IPS-NIHi11 (cell line): Measurements from ENCODE around the gene EEIG2.

Source experiments
- DNase-seq: peaks from one replicate; pipeline ENCODE4 v3.0.0; 2012; ENCODE audit warnings: mixed read lengths, low spot score

EEIG2 gene

DNA sequence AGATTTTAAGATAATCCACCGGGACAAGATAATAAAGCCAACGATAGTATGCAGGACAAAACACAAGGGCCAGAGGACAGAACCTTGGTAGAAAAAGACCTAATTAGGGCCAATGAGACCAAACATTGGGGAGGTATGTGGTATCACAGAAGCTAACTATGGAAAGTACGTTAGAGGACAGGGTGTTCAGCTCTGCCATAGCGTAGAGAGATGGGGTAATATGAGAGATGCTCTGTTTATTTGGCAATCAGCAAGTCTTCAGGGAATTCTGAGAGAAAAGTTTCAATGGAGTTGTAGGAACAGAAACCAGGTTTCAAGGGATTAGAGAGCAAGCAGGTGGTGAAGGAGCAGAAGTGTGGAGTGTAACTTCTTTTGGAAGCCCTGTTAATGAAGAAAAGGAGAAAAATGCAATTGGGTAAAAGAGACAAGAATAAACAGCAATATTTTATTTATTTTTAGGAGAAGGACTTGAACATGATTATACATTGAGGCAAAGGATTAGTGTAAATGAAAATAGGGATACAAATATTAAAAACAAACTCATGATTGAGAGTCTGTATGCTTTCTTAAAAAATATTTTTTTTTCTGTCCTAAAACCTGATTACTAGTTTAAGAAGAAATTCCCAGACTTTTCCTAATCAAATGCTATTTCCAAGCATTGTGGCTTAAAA is 24.0 kb downstream of the EEIG2 start:
- DNase-seq = no peak

DNA sequence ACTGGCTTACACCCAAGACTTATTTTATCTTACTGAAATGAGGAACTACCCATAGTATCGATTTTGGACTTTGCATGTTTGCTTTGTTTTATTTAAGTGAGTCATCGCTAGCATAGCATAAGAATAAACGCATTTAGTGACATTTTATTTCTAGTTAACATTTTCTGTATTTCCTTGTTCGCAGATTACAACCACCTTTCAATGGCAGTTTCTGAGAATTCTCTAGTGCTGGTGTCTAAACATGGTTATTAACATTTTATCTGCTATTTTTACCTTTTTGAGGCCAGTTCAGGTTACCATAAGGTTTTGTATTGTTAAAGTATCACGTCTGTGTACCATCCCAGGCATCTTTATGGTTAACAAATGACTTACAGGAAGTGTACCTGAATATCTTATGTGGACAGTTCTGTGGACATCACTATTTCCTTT is 24.5 kb downstream of the EEIG2 start:
- DNase-seq = no peak

DNA sequence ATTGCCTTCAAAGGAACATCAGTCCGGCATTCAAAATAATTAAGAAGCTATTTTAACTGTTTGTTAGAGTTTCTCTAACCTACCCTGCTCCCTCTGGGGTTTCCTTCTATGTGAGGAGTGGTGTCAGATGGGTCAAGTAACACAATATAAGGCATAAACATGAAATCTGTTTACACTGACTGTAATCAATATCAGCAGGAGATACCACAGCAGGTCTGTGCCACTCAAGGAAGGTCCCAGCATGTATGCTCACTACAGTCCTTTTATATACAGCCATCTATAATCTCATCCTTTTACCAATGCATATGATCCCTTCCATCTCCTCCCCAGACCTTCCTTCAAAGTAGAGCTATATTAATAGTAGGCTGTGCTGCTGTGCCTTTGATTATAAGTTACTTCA is 25.4 kb downstream of the EEIG2 start:
- no peak for DNase-seq

DNA sequence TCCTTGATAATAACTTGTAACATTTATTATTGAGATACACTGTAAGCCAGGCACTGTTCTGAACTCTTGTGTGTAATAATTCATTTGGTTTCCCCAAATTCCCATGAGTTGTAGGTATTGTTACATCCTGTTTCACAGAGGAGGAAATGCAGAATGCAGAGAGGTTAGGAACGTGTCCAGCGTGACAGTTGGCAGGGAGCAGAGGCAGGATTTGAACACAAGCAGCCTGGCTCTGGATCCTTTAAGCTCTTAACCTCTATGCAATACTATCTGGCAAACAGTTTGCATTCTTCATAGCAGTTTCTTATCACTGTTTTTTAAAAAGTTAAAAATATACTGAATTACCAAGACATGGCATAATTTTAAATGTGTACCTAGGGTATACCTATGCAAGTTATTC is 30.5 kb downstream of the EEIG2 start:
- no peak for DNase-seq

DNA sequence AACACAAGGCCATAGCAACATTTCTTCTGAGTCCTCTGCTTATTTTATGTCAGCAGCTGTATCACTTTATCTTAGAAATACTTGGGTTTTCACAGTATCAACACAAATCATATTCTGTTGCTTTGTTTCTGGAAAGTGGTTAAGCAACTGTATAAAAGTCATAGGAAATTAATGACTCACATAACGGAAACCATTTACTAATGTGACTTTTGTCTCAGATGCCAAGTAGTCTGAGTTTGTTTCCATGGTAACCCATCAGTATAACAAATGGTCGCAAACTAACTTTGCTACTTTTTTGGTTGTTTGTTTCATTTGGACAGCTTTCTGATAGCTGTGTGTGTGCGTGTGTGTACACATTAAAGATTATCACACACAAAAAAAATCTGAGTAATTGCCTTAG is 31.1 kb downstream of the EEIG2 start:
- DNase-seq = no peak

DNA sequence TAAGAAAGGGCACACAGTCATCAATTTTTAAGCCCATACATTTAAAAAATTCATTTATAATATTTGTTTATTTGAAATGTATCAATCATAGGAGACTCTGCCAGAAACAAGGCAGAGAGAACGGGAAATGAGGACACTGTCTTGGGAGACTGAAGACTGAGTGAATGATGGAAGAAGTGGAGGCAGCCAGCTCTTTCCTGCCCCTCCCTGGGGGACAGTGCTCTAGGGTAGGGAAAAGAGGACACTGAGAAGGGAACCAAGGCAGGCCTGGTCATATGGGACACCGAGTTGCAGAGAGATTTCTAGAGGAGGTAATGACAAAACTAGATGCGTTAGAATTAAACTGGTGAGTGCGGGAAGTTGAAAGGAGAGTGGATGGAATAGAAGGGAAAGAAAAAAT is 31.6 kb downstream of the EEIG2 start:
- no peak for DNase-seq

DNA sequence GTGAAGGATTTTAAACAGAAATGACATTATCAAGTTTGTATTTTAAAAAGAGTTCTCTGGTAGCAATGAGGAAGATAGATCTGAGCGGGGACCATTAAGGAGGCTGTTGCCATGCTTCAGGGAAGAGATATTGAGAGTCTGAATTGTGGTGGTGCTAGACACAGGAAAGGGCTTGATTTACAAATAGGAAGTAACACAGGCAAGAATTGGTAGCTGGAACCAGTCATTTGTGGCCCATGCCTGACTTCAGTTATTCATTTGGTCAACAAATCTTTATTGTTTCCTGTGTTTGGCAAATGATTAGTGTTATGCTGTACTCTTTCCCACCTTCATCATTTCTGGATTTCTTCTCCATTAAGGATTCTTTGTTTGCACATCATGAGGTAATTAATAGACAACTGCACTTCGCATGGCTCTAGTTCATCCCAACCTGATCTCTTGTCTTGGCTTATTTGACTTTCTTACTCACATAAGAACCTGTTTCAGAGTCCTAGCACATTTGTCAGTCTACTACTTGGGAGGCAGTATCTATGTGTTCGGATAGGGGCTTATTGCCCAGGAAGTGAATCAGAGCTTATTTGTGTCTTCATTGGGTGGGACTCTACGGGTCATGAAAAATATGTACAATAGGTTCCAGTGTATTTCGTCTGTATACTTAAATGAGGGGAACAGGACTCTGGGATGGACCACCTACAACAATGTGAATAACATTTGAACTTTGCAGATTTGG is 32.3 kb downstream of the EEIG2 start:
- DNase-seq = no peak

DNA sequence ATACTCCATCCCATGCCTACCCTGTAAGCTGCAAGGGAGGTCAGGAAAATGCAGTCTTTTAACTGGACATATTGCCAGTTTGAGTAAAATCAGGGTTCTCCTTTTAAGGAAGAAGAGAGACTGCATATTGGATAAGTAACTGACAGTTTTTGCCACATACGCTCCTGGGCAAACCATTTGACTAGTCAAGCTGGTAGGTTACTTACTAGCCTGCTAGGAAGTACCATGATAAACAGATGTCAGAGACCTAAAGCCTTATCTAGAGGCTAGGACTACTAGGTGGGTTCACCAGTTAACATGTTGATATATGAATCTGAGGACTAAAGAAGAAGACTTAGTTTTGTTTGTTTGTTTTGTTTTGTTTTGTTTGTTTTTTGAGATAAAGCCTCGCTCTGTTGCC is 33.5 kb downstream of the EEIG2 start:
- DNase-seq = no peak

DNA sequence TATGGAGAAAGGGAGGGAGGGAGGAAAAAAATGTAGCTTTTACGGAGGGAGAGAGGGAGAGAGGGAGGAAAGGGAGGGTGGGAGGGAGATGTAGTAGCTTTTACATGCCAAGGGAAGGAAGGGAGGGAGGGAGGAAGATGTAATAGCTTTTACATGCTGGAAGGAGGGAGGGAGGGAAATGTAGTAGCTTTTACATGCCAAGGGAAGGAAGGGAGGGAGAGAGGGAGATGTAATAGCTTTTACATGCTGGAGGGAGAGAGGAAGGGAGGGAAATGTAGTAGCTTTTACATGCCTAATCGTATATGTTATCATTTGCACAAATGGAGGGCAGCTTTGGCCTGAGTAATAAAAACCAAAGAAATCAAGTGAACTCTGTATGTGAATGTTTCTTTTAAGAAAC is 35.6 kb downstream of the EEIG2 start:
- no peak for DNase-seq

DNA sequence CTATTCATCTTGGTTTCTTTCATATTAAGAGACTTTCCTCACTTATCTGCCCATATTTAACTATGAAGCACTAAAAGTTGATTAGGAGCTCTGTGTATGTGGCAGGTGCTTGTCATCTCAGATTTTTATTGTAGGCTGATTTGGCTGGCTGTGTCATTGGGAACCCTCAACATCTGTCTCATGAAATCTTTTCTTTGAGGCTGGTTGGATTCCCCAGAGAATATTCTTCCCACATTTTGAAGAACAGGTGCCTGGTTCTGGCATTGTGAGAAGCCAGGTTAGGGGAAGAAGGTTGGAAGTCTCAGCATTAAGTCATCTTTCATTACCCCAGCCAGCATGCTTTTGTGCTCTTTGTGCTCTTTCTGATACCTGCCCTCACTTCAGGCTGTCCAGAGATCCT is 37.1 kb downstream of the EEIG2 start:
- DNase-seq = no peak

DNA sequence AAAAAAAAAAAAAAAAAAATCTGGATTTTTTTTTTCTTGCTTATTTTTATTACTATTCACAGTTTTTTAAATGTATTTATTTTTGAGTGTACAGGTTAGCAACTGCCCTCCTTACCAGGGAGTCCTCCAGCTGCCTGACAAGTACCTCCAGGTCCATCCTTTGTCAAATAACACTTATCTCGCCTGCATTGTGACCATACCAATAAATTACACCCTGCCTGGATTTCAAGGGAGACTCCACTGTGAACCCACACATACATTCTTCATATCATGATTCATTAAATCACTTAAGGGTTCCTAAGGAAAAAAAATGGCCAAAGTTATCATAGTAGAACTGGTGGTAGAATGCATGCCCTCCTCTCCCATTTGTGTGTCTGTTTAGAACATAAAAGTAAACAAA is 38.4 kb downstream of the EEIG2 start:
- no peak for DNase-seq

DNA sequence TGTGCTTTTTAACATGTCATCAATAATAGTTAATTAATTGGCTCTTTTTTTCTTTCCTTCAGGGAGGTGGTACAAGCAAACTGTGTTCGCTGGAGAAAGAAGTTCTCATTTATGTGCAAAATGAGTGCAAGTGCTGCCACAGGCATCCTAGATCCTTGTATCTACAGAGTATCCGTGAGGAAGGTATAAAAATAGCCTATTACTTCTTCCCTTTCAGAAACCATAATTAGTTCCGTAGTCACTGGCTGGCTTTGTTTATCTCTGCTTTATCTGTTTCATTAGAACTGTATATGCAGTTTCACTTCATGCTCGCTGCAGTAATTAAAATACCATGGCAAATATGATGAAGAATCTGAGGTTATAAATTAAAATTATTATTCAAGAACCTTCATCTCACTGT is 40.6 kb downstream of the EEIG2 start:
- no peak for DNase-seq

DNA sequence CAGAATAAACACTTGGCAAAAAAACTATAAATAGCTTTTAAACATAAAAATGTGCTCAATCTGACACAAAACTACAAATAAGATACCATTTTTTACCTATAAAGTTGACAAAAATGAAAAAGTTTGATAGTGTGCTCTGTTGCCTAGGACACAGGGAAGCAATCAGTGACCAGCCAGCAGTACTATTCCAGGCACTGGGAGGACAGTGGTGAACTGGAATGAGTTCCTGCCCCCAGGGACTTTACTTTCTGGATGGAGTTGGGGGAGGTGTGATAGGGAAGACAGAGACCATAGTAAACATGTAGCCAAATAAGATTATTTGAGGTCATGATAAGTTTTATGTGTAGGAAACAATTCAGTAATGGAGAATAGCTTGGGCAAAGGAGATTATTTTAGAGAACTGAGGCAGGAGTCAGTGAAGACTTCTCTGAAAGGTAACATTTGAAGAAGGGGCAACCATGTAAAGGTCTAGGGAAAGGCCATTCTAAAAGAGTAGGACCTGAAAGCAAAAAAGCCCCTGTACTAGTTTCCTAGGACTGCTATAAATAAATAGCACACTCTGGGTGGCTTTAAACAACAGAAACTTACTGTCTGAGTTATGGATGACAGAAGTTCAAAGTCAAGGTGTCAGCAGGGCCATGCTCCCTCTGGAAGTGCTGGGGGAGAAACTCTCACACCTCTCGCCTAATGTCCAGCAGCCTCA is 42.0 kb downstream of the EEIG2 start:
- no peak for DNase-seq

DNA sequence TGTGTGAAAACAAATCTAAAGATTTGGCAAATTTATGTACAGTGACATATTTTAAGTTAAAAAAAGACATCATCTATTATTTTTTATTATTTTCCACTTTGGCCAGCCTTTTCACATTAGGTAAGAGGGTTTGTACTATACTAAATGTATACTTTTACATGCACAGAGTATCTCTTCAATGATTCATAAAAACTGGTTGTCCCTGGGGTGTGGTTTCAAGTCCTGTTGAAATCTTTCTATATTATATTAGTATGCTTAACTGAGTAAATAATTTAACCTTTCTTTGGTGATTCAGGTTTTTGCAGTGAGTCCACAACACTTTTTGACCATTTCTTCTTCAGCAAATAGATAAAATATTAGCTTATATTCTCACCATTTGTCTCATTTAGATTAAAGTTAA is 45.7 kb downstream of the EEIG2 start:
- DNase-seq = no peak

DNA sequence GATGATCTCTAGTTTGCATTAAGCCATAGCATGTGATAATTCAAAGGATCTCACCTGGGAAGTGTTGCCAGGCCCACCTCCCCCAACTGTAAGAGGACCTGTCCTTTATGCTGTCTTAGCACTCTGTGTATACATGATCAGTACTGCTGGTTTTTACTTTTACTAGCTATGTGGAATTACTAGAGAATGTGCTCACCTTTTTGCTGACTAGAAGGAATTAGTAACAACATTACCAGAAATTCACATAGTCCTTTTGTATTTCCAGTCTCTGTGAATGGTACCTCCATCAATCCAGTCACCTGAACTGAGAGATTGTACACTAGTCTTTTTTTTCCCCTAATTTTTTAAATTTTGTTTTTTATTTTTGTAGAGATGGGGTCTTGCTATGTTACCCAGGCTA is 46.6 kb downstream of the EEIG2 start:
- no peak for DNase-seq

DNA sequence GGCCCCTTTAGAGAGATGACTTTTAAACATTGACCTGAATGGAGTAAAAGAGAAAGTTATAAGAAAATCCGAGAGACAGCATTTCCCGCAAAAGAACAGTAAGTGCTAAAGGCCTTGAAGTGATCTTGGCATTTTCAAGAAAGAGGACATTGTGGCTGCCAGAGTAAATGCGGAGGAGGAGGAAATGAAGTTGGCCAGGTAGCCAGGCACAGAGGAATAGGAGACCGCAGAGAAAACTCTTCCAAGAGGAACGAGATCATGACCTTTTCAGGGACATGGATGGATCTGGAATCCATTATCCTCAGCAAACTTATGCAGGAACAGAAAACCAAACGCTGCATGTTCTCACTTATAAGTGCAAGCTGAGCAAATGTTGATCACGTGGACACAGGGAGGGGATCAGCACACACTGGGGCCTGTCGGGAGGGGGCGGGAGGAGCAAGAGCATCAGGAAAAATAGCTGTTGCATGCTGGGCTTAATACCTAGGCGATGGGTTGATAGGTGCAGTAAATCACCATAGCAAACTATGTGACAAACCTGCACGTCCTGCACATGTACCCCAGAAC is 49.7 kb downstream of the EEIG2 start:
- no peak for DNase-seq
